Effector memory CD4-positive, alpha-beta T cell (primary cell): Measurements from ENCODE around the gene GRIK4.
"Not testable (repeated sequence)": the region's sequence is repeated elsewhere in the genome, so short reads cannot be mapped to it uniquely, and the experiment has no call there.

ENCODE experiments used
- DNase-seq, 3 donors: peaks; one replicate each; pipeline ENCODE4 v3.0.0-alpha.2; 2020
- H3K27ac ChIP-seq: 2 replicates; pipeline ENCODE4 v1.7.0; 2013; ENCODE audit warnings: mild to moderate bottlenecking, low read length, moderate library complexity; ENCODE audit not compliant: insufficient read depth, poor library complexity, severe bottlenecking
- H3K27me3 ChIP-seq: replicated peaks from 2 replicates; pipeline ENCODE4 v1.7.0; 2013; ENCODE audit warnings: mild to moderate bottlenecking, low read length; ENCODE audit not compliant: insufficient read depth, control insufficient read depth, poor library complexity, severe bottlenecking
- H3K36me3 ChIP-seq: 2 replicates; pipeline ENCODE4 v1.7.0; 2013; ENCODE audit warnings: mild to moderate bottlenecking, low read length, moderate library complexity; ENCODE audit not compliant: control insufficient read depth, insufficient read depth
- H3K4me1 ChIP-seq: 2 replicates; pipeline ENCODE4 v1.7.0; 2013; ENCODE audit warnings: low read length, mild to moderate bottlenecking; ENCODE audit not compliant: control insufficient read depth, insufficient read depth, poor library complexity, severe bottlenecking
- H3K4me3 ChIP-seq: 2 replicates; pipeline ENCODE4 v1.7.0; 2013; ENCODE audit warnings: low read length, low read depth, mild to moderate bottlenecking; ENCODE audit not compliant: insufficient read depth, poor library complexity, severe bottlenecking
- H3K9me3 ChIP-seq: 2 replicates; pipeline ENCODE4 v1.7.0; 2013; ENCODE audit warnings: mild to moderate bottlenecking, low read length, moderate library complexity; ENCODE audit not compliant: control insufficient read depth

Gene GRIK4

DNA sequence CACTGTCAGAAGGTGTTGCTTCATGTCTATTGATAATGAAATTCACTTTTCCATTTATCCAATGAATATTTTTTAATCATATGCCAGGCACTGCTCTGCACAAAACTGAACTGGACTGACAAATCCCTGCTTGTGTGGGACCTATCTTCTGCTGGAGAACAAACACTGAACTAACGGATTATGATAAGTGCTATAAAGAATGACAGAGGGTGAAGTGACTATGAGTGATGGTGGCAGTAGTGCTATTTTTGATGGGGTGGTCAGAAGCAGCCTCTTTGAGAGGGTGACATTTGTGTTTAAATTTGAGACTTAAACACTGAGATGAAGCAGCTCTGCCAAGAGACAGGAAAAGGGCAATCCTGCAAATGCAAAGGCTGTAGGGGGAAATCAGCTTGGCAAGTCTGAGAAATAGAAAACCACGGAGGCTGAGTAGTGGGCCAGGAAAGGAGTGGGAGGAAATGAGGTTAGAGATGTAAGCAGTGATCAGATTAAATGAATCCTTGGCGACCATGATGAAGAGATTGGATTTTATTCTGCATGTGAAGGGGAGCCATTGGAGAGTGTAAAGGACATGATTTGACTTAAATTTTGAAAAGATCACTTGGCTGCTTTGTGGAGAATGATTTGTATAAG lies 518.4 kb downstream of the GRIK4 start:
- DNase-seq, result no peak
- H3K27me3 ChIP-seq, result no peaks in the 10 kb centered on the region
- H3K36me3 ChIP-seq, result no peaks in the 10 kb centered on the region
- H3K9me3 ChIP-seq, result no peaks in the 10 kb centered on the region
- H3K4me1 ChIP-seq, result no peaks in the 10 kb centered on the region
- H3K4me3 ChIP-seq, result no peak overlapping the region
- H3K27ac ChIP-seq, result no peak overlapping the region

DNA sequence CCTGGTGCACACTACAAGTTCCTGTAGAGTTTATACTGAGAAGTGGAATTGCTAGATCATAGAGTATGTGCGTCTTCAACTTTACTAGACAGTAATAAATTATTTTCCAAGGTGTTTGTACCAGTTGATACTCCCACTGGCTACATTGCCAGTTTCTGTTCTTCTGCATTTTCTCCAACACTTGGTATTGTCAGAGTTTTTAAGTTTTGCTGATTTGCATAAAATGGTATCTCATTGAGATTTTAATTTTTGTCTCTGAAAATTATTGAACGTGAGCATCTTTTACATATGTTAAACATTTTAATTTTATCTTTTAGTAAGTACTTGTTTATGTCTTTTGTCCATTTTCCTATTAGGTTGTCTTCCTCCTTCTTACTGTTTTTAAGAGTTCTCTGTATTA lies 519.6 kb downstream of the GRIK4 start:
- H3K4me3 ChIP-seq, result no peak overlapping the region
- no peaks in the 10 kb centered on the region for H3K36me3 ChIP-seq
- H3K4me1 ChIP-seq, result no peaks in the 10 kb centered on the region
- H3K9me3 ChIP-seq, result no peaks in the 10 kb centered on the region
- DNase-seq, result no peak
- H3K27me3 ChIP-seq, result no peaks in the 10 kb centered on the region
- no peak overlapping the region for H3K27ac ChIP-seq

DNA sequence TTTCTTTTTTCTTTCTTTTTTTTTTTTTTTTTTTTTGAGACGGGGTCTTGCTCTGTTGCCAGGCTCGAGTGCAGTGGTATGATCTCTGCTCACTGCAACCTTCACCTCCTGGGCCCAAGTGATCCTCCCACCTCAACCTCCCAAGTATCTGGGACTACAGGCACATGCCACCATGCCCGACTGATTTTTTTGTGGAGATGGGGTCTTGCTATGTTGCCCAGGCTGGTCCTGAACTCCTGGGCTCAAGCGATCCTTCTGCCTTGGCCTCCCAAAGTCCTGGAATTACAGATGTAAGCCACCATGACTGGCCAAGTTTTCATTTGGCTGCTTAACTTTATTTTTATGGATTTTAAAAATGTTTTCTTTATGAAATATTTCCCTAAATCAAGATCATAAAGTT lies 520.1 kb downstream of the GRIK4 start:
- not testable (repeated sequence) for DNase-seq, H3K27ac ChIP-seq, H3K4me1 ChIP-seq, H3K4me3 ChIP-seq, H3K36me3 ChIP-seq, H3K9me3 ChIP-seq, H3K27me3 ChIP-seq

DNA sequence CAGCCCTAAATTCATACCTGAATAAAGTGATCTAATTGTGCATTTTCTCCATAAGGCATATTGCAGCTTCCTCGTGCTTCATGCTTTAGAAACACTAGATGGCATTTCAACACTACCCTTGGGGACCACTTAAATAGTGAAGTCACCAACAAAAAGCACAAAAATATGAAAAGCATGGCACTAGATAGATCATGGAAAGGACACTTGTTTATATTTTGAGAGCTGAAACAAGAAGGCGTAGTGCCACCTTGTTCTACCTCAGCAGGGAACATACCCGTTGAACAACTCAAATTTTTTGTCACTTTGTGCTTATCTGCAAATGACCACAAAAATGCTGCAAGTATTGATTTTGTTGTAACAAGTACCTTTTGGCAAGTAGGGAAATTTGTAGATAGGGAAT lies 521.0 kb downstream of the GRIK4 start:
- Histone ChIP-seq H3K9me3 (no peaks in the 10 kb centered on the region), H3K27ac (no peak overlapping the region), H3K4me3 (no peak overlapping the region), H3K27me3 (no peaks in the 10 kb centered on the region), H3K36me3 (no peaks in the 10 kb centered on the region), H3K4me1 (no peaks in the 10 kb centered on the region)
- no peak for DNase-seq

DNA sequence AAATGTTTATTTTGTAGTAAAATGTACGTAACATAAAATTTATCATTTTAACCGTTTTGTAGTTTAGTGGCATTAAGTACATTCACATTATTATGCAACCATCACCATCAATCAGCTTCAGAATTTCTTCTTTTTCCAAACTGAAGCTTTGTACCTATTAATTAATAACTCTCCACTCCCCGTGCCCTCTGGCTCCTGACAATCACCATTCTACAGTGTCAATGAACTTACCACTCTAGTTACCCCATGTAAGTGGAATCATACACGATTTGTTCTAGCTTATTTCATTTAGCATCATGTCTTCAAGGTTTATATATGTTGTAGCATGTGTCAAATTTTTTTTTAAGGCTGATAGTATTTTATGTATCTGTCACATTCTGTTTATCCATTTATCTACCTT lies 522.1 kb downstream of the GRIK4 start:
- no peak overlapping the region for H3K4me3 ChIP-seq
- H3K36me3 ChIP-seq, result no peaks in the 10 kb centered on the region
- no peak for DNase-seq
- no peaks in the 10 kb centered on the region for H3K27me3 ChIP-seq
- H3K4me1 ChIP-seq, result no peaks in the 10 kb centered on the region
- H3K27ac ChIP-seq, result no peak overlapping the region
- no peaks in the 10 kb centered on the region for H3K9me3 ChIP-seq

DNA sequence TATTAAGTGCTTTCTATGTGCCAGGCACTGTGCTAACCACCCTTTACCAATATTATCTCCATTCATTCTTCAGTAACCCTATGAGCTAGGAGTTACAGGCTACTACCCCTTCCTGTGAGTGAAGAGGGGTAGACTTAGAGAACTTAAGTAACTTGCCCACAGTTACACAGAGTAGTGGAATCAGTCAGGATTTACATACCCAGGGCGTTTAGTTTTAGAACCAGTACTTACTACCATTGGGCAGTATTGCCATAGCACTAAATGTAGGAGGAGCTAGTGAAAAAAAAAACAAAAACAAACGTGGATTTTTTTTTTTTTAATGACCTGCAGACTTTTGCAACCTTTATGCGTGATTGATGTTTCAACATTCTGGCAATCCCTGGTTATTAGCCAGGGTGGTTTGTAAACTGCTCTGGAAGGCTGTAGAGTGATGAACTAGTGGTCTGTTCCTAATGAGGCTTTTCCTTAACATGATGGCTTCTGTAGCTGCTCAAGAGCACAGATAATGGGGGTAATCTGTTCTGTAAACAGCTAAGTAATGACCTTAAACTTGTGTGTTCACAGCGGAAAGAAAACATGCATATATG lies 523.7 kb downstream of the GRIK4 start:
- Histone ChIP-seq H3K27me3 (no peaks in the 10 kb centered on the region), H3K9me3 (no peaks in the 10 kb centered on the region), H3K4me1 (no peaks in the 10 kb centered on the region), H3K27ac (no peak overlapping the region), H3K36me3 (no peaks in the 10 kb centered on the region), H3K4me3 (no peak overlapping the region)
- DNase-seq, result no peak

DNA sequence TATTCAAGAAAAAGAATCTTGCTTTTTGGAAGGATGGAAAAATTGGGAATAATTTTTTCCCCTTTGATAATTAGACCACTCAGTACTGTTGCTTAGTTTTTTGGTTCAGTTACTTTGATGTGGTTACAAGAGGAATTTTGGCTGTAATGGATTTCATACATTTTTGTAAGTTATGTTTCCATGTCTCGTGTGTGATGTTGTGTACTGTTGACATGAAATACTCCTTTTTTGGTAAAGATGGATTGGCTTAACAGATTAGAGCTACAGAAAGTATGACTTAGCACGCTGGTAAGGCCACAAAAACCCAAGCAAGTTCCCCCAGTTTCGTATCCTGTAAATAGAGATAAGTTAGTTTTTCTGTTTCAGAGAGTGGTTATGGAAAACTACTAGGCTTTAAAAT lies 524.2 kb downstream of the GRIK4 start:
- Histone ChIP-seq H3K4me1 (no peaks in the 10 kb centered on the region), H3K9me3 (no peaks in the 10 kb centered on the region), H3K4me3 (no peak overlapping the region), H3K36me3 (no peaks in the 10 kb centered on the region), H3K27ac (no peak overlapping the region), H3K27me3 (no peaks in the 10 kb centered on the region)
- DNase-seq, result no peak

DNA sequence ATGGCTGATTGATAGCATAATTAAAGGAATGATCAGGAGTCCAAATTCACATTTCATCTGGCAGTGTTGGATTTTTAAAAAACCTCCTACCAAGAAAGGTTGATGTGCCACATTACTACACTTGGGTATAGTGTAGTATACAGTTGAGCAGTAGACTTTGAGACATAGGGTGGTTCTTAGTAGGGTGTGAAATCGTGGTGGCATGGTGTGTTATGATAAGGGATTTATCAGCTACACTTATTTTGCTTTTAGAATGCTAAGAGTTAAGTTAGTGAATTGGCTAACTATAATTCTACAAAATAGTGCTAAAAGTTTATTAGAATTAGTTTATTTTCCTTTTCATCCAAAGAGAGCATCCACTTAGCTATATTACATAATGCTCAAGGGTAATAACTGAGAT lies 525.5 kb downstream of the GRIK4 start:
- no peak overlapping the region for H3K27ac ChIP-seq
- H3K36me3 ChIP-seq, result no peaks in the 10 kb centered on the region
- no peaks in the 10 kb centered on the region for H3K27me3 ChIP-seq
- no peaks in the 10 kb centered on the region for H3K9me3 ChIP-seq
- no peaks in the 10 kb centered on the region for H3K4me1 ChIP-seq
- H3K4me3 ChIP-seq, result no peak overlapping the region
- no peak for DNase-seq
